ENCODE data around the gene RCCD1.

Gene RCCD1

DNA sequence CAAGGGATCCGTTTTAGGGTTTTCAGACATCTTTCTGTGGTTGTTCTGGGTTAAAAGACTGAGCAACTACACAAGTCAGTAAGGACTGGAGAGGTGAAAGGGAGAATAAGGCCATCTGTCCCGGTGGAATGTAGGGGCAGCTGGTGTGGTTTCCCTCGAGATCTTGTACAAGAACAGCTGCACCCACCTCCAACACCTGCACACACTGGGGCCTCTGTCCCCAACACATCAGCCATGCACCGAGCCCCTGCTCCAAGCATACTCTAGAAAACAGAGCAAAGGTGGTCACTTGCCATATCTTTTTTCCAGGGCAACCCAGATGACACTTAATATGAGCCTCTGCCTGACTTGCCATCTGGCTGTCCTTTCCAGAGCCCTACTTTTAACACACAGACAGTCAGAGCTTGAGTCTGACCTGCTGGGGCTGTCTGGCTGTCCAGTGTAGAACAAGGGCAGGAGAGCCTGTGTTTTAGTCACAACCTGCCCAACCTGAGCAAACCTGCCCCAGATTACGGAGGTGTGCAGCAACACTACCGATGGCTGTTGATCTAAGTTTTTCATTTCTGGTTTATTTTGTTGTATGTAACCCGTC lies 39.4 kb upstream of the RCCD1 start:
- Histone ChIP-seq H3K9me3 (ENCODE audit: severe bottlenecking) (no peaks in the 10 kb centered on the region), H3K4me1 (ENCODE audit: insufficient read depth, poor library complexity, severe bottlenecking) (no peaks in the 10 kb centered on the region), H3K27me3 (ENCODE audit: insufficient read depth, poor library complexity, severe bottlenecking) (no peaks in the 10 kb centered on the region), H3K36me3 (ENCODE audit: low read depth) (peaks cover 27% of the 10 kb centered on the region), H3K27ac (ENCODE audit: poor library complexity, severe bottlenecking) (no peak overlapping the region), H3K4me3 (ENCODE audit: severe bottlenecking) (no peak overlapping the region)
- DNase-seq (ENCODE audit: low spot score) (no peak), ATAC-seq (ENCODE audit: low read depth) (no peak)
- TF ChIP-seq, protein P1, sequence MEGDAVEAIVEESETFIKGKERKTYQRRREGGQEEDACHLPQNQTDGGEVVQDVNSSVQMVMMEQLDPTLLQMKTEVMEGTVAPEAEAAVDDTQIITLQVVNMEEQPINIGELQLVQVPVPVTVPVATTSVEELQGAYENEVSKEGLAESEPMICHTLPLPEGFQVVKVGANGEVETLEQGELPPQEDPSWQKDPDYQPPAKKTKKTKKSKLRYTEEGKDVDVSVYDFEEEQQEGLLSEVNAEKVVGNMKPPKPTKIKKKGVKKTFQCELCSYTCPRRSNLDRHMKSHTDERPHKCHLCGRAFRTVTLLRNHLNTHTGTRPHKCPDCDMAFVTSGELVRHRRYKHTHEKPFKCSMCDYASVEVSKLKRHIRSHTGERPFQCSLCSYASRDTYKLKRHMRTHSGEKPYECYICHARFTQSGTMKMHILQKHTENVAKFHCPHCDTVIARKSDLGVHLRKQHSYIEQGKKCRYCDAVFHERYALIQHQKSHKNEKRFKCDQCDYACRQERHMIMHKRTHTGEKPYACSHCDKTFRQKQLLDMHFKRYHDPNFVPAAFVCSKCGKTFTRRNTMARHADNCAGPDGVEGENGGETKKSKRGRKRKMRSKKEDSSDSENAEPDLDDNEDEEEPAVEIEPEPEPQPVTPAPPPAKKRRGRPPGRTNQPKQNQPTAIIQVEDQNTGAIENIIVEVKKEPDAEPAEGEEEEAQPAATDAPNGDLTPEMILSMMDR (IDR thresholded peaks at IDR 0.05; ENCODE audit: poor library complexity, severe bottlenecking) = no peak

DNA sequence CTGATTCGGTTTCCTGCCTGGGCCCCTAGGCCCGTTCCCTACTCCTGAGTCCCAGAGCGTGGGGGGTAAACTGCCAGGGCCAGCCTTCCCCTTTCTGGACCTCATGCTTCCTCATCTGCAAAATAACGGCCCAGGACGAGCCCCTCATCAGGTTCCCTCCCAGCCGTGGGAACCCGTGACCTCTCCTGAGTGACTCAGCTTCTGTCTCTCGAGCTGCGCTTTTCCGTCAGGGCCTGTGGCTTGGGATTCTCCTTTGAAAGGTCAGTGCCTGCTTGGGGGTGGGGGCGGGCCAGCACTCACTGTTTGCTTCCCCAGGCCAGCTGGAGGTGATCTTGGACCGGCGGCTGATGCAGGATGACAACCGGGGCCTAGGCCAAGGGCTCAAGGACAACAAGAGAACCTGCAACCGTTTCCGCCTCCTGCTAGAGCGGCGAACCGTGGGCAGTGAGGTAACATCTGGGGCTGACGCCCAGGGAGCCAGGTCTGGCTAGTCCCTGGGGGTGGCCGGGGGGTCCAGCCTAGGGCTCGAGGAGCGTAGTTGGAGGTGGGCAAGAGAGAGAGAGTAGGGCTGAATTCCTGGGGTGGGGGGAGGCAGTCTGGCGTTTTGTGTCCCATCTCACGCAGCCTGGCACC lies 38.8 kb upstream of the RCCD1 start:
- H3K36me3 ChIP-seq (ENCODE audit: low read depth) = peaks cover 22% of the 10 kb centered on the region
- TF ChIP-seq, protein P1 (IDR thresholded peaks at IDR 0.05; ENCODE audit: poor library complexity, severe bottlenecking) = no peak
- H3K4me1 ChIP-seq (ENCODE audit: insufficient read depth, poor library complexity, severe bottlenecking) = no peaks in the 10 kb centered on the region
- no peaks in the 10 kb centered on the region for H3K27me3 ChIP-seq (ENCODE audit: insufficient read depth, poor library complexity, severe bottlenecking)
- no peak overlapping the region for H3K27ac ChIP-seq (ENCODE audit: poor library complexity, severe bottlenecking)
- DNase-seq (ENCODE audit: low spot score) = peak; percentile 76
- no peaks in the 10 kb centered on the region for H3K9me3 ChIP-seq (ENCODE audit: severe bottlenecking)
- no peak for ATAC-seq (ENCODE audit: low read depth)
- H3K4me3 ChIP-seq (ENCODE audit: severe bottlenecking) = no peak overlapping the region

GRCh38 chr15:90916461-90916860 lies 38.2 kb upstream of the RCCD1 start:
- Histone ChIP-seq H3K27me3 (ENCODE audit: insufficient read depth, poor library complexity, severe bottlenecking) (no peaks in the 10 kb centered on the region), H3K27ac (ENCODE audit: poor library complexity, severe bottlenecking) (no peak overlapping the region), H3K4me3 (ENCODE audit: severe bottlenecking) (no peak overlapping the region), H3K9me3 (ENCODE audit: severe bottlenecking) (no peaks in the 10 kb centered on the region), H3K36me3 (ENCODE audit: low read depth) (peaks cover 19% of the 10 kb centered on the region; the same call in 1 of the 2 replicates), H3K4me1 (ENCODE audit: insufficient read depth, poor library complexity, severe bottlenecking) (no peaks in the 10 kb centered on the region)
- TF ChIP-seq, protein P1 (IDR thresholded peaks at IDR 0.05; ENCODE audit: poor library complexity, severe bottlenecking) = no peak
- ATAC-seq (ENCODE audit: low read depth) (no peak), DNase-seq (ENCODE audit: low spot score) (no peak)

GRCh38 chr15:90917569-90917968 lies 37.1 kb upstream of the RCCD1 start:
- TF ChIP-seq, protein P1 (IDR thresholded peaks at IDR 0.05; ENCODE audit: poor library complexity, severe bottlenecking) = no peak
- Histone ChIP-seq H3K9me3 (ENCODE audit: severe bottlenecking) (no peaks in the 10 kb centered on the region), H3K4me3 (ENCODE audit: severe bottlenecking) (no peak overlapping the region), H3K27me3 (ENCODE audit: insufficient read depth, poor library complexity, severe bottlenecking) (no peaks in the 10 kb centered on the region), H3K27ac (ENCODE audit: poor library complexity, severe bottlenecking) (no peak overlapping the region), H3K4me1 (ENCODE audit: insufficient read depth, poor library complexity, severe bottlenecking) (no peaks in the 10 kb centered on the region), H3K36me3 (ENCODE audit: low read depth) (peaks cover 19% of the 10 kb centered on the region; the same call in 1 of the 2 replicates)
- DNase-seq (ENCODE audit: low spot score) (no peak), ATAC-seq (ENCODE audit: low read depth) (no peak)
